NCI-H2107 (cell line): Measurements from ENCODE around the gene RBM20.

Source experiments
- DNase-seq: peaks from one replicate; lab custom pipeline; 2025; lab: John Stamatoyannopoulos, UW

The RBM20 gene

DNA sequence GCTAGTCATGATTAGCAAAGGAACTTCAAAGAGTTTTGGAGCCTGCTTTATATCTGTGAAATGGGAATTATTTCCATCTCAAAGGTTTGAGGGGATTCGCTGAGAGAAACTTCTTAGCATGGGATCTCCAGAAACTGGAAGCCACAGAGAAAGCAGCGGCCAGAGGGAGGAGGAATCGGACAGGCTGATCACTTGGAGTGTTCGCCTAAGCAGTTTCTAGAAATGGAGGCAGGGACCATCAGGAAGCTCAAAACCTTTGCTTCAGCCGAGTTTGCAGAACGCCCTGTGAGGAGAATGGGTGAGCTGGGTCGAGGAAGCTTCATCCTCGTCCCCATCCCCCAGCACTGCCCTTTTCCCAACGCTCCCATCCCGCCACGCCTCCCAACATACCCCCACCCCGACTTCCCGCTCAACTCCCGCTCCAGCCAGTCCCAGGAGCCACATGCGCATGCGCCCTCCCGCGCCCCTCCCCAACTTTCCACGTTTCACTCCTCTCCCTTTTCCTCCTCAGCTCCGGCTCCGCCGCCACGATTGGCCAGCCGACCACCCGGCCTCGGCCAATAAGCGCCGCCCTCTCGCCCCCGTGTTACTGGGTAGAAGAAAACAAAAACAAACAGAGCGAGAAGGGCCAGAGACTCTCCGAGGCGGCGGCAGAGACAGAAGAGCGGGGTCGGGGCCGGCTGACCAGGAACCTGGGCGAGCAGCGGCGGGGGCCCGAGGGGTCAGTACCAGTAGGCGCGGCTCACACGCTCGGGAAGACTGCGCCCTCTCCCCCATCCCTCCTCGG is 227.4 kb downstream of the RBM20 start, which contains the start of gene PDCD4:
Gene PDCD4, plus strand, starts transcription at position 631 of the 787 bp plus-strand sequence. CDS start 4,100 bp downstream, outside the sequence.
- DNase-seq = peak; percentile 85

DNA sequence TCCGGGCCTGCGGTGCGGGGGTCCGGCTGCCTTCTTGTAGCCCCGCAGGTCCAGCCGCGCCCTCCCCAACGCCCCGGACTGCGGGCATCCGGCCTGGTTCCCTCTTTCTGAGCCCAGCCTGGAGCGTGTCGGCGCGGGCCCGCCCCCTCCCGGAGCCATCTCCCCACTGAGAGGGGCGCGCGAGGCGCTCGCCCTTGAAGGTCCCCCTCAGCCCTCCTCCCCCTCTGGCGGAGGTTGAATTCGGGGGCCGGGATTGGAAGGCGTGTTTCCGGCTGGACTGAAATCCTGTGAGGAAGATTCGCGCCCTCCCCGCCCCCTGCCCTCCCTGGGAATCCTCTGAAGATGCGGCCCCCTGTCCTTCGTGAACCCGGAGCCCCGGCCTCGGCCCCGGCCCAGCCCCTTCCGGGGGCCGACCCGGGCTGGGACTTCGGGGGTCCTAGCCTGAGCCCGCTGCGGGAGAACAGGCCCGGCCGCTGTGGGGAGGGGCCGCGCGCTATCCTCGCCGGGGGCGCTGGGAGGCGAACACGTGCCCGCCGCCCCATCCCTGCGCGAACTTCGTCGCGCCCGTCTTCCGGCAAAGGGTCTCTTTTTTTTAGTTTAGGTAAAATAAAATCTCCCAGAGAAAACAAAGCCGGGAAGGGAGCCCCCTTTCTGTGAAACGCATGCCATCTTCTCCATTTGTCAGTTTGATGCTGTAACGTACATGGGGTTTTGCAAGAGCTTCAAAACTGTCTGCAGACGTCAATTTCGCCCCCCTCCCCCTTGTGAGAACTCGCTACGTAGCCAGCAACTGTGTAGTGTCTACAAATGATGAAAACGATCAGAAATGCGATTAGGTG is 228.2 kb downstream of the RBM20 start:
- no peak for DNase-seq

DNA sequence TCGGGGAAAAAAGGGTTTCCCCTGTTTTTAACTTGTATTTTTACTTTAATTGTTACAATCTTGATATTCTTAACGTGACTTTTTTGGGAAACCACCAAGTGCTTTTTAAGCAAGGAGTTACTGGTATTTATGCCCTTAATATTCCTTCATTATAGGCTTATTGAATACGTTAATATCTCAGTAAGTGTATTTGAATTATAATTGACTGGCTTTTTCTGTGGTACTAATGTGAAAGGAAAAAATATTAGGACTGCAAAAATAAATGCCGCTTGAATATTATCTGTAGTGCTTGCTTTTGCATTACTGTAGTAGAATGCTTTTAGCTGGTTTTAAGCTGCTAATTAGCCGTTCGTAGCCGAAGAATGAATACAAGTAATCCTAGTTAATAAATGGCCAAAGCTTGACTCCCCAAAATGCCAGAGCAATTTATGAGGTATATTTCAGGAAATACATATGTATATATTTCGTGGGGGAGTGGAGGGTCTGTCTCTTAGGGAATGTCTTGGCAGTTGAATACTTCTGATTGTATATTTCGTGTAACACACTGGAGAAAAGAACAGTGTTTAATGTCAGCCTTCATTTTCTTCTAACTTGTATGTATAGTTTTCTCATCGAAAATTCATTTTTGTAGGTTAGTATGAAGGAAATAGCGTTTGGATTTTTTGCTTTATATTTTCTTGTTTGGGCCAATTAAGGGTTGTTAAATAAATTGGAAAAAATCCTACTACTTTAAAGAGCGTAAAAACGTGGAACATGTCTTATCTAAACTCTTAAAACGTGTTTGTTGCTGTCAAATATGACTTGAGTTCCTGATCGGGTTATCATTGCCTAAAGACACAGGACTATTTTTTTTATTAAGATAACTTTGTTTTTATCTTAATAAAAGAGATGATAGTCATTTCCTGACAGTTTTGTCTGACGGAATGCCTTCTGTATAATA is 229.1 kb downstream of the RBM20 start:
- DNase-seq = no peak

DNA sequence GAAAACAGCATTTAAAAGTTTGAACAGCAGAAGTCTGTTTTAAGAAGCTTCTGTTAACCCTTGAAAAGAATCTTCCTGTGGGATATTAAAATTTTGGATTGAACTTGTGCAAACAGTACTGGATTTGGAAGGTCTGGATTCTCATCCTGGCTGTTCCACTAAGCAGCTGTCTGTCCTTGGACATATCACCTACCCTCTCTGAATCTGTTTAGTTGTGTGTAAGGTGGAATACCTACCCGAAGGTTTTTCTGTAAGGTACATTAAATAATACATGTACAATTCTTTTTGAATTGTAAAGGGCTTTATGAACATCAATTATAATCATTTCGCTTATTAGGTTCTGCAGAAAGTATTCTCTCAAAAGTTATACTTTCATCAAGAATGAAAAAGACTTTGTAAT is 229.8 kb downstream of the RBM20 start:
- no peak for DNase-seq

DNA sequence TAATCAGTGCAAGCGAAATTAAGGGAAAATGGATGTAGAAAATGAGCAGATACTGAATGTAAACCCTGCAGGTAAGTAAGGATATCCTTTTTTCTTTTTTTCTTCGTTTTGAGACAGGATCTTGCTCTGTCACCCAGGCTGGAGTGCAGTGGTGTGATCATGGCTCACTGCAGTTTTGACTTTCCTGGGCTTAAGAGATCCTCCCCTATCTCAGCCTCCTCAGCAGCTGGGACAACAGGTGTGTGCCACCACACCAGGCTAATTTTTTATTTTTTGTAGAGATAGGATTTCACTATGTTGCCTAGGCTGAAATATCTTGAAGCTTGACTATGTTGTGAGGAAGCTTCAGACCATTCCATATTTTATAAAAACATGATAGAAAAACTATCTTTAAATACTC is 231.9 kb downstream of the RBM20 start:
- no peak for DNase-seq

DNA sequence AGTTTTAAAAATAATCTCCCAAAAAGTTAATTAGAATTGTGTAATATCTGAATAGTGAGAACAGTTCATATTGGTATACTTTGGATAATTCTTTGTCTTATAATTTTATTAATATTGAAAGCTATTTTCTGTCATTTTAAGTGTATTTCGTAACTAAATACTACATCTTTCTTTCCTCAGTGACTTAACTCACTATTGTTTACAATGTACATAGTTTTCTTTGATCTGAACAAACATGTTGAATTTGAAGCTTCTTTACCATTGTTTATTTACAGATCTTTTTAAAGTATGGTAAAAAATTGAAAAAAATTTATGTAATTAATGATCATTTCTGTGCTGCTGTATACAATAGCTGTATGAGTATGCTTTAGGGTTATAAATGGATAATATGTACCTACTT is 232.7 kb downstream of the RBM20 start:
- DNase-seq = no peak

DNA sequence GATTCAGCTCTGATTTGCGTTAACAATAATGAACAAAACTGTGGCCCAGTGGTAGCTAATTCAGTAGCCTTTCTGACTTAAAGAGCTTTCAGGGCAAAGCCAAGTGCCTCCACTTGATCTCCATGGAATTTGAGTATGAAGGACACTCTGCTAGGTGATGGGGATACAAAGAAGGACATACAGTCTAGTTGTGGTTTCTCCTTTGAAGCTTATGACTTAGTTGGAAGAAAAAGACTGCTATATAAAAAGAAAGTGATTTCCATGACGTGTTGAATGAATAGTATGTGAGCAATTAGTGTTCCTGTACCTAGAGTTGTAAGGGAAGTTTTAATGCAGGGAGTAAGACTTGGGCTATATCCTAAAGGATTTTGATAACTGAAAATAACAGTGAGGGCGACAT is 235.9 kb downstream of the RBM20 start:
- no peak for DNase-seq

DNA sequence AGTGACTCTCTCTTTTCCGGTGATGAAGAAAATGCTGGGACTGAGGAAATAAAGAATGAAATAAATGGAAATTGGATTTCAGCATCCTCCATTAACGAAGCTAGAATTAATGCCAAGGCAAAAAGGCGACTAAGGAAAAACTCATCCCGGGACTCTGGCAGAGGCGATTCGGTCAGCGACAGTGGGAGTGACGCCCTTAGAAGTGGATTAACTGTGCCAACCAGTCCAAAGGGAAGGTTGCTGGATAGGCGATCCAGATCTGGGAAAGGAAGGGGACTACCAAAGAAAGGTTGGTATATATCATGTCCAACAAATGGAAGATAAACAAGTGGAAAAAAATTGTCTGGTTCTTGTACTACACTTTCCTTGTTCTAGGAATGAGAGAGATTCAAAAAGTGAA is 237.1 kb downstream of the RBM20 start:
- no peak for DNase-seq

DNA sequence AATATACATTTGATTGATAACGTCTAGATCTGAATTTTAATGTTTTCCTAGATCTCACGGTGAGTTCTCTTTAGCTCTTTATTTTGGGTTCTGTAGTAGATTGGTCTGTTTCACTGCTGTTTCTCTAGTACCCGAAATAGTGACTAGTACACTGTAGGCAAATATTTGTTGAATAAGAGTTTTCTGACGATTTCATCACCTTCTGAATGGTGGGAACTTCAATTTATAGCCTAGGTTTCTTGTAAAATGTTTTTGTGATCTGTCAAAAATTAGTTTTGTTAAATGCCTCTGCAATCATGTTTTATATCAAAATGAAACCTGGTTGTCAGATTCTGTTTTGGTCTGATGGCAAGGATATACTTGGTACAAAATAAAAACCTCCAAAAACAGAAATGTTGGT is 237.8 kb downstream of the RBM20 start:
- DNase-seq = no peak

DNA sequence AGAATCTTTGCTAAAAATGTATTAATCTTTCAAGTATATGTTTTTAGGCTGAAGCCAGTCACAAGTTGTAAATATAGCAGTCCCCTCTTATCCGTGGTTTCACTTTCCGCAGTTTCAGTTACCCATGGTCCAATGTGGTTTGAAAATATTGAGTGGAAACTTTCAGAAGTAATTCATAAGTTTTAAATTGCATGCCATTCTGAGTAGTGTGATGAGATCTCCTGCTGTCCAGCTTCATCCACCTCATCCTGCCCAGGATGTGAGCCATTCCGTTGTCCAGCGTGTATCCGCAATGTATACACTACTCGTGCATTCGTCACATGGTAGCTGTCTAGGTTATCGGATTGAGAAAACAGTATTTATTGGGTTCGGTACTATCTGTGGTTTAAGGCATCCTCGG is 239.8 kb downstream of the RBM20 start:
- DNase-seq = no peak

DNA sequence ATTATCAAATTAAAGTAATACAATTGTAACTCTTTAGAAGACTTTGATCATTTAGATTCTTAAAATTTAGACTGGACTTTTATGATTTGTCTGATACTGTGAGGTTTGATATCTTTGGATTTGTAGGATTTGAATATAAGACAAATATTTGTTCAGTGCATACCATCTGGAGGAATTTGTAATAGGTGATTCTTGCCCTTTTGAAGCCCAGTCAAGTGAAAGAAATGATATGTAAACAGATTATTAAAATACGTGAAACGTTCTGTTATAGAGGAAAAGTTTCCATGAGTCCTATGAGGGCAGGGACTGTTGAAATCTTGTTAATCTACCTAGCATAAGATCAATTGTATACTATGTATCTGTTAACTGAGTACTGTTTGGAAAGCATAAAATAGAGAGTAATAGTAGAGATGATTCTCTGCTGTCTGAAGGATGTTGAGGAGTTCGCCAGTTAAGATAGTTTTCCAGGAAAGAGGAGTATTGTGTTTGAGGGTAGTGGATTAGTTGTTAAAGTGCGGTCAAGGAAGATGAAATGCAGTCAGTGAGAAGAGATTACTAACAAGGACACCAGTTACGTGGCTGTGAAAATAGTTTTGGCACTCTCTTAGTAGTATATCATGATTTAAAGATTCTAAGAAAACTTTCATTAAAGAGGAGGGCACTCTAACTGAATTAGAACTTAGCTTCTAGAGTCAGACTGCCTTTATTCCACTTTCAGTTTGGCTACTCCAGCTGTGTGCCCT is 242.0 kb downstream of the RBM20 start:
- DNase-seq = no peak

DNA sequence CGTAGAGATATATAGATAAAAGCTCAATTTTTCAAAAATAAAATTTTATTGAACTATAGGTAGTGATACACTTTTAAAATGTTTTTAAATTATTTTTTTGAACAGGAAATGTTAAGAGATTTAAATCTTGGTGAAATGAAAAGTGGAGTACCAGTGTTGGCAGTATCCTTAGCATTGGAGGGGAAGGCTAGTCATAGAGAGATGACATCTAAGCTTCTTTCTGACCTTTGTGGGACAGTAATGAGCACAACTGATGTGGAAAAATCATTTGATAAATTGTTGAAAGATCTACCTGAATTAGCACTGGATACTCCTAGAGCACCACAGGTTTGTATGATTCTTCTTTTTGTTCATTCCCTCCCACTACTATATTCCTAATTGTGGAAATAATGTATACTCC is 243.4 kb downstream of the RBM20 start:
- no peak for DNase-seq
